Measurements from ENCODE around the gene FANCC. TPM values are rescaled to one million over a fixed set of nuclear protein-coding genes. Genes with fewer than 3 reads are reported as not detected.
"Not testable (repeated sequence)": the region's sequence is repeated elsewhere in the genome, so short reads cannot be mapped to it uniquely, and the experiment has no call there.

The FANCC gene
- total RNA-seq, 1 donor from 2014 or later = 35.4 TPM

- no peak for DNase-seq (ENCODE audit: low spot score)
These were observed 87.5 kb downstream of the FANCC start for GRCh38 chr9:95230046-95230445.

GRCh38 chr9:95229230-95229915, 88.1 kb downstream of the FANCC start:
- DNase-seq (ENCODE audit: low spot score) = no peak

GRCh38 chr9:95226921-95227320, 90.6 kb downstream of the FANCC start:
- no peak for DNase-seq (ENCODE audit: low spot score)

GRCh38 chr9:95225726-95226106, 91.8 kb downstream of the FANCC start:
- DNase-seq (ENCODE audit: low spot score) = no peak

GRCh38 chr9:95225076-95225725, 92.3 kb downstream of the FANCC start:
- peak; percentile 62 for DNase-seq (ENCODE audit: low spot score)

GRCh38 chr9:95224376-95225019, 93.0 kb downstream of the FANCC start:
- peak; percentile 57 for DNase-seq (ENCODE audit: low spot score)

- not testable (repeated sequence) for DNase-seq (ENCODE audit: low spot score)
These were observed 97.2 kb downstream of the FANCC start for GRCh38 chr9:95220352-95220751.

- no peak for DNase-seq (ENCODE audit: low spot score)
These were observed 98.7 kb downstream of the FANCC start for GRCh38 chr9:95218773-95219172.

- no peak for DNase-seq (ENCODE audit: low spot score)
These were observed 99.6 kb downstream of the FANCC start for GRCh38 chr9:95217936-95218335.

- no peak for DNase-seq (ENCODE audit: low spot score)
These were observed 102.1 kb downstream of the FANCC start for GRCh38 chr9:95215336-95215898.

GRCh38 chr9:95213117-95213516, 104.4 kb downstream of the FANCC start:
- DNase-seq (ENCODE audit: low spot score) = peak; percentile 79

GRCh38 chr9:95211028-95211427, 106.5 kb downstream of the FANCC start:
- peak; percentile 80 for DNase-seq (ENCODE audit: low spot score)

- DNase-seq (ENCODE audit: low spot score) = no peak
These were observed 110.1 kb downstream of the FANCC start for GRCh38 chr9:95207403-95207802.

GRCh38 chr9:95206143-95206542, 111.4 kb downstream of the FANCC start:
- DNase-seq (ENCODE audit: low spot score) = peak; percentile 42

- no peak for DNase-seq (ENCODE audit: low spot score)
These were observed 112.8 kb downstream of the FANCC start for GRCh38 chr9:95204710-95205109.

- no peak for DNase-seq (ENCODE audit: low spot score)
These were observed 113.2 kb downstream of the FANCC start for GRCh38 chr9:95204310-95204709.

- DNase-seq (ENCODE audit: low spot score) = not testable (repeated sequence)
These were observed 114.5 kb downstream of the FANCC start for GRCh38 chr9:95203019-95203418.

GRCh38 chr9:95202076-95202681, 115.3 kb downstream of the FANCC start:
- DNase-seq (ENCODE audit: low spot score) = no peak

- DNase-seq (ENCODE audit: low spot score) = no peak
These were observed 116.3 kb downstream of the FANCC start for GRCh38 chr9:95201206-95201605.

GRCh38 chr9:95197692-95198271, 119.7 kb downstream of the FANCC start:
- peak; percentile 23 for DNase-seq (ENCODE audit: low spot score)

- no peak for DNase-seq (ENCODE audit: low spot score)
These were observed 124.0 kb downstream of the FANCC start for GRCh38 chr9:95193480-95193879.

GRCh38 chr9:95193067-95193466, 124.4 kb downstream of the FANCC start:
- no peak for DNase-seq (ENCODE audit: low spot score)
